Left cardiac atrium (tissue), 4 donors: ENCODE results near the gene ASH1L. TPM values are rescaled to one million over a fixed set of nuclear protein-coding genes. Genes with fewer than 3 reads are reported as not detected.
"Not testable (repeated sequence)": the region's sequence is repeated elsewhere in the genome, so short reads cannot be mapped to it uniquely, and the experiment has no call there.

Experiments used
- ATAC-seq, 2 donors: fragments of 200-7000 bp; cut with Tn5 transposase; one replicate each; pipeline ENCODE4 v1.9.1; 2020; ENCODE audit warnings: mild to moderate bottlenecking in 2 of 2, moderate library complexity in 2 of 2
- DNase-seq: peaks from one replicate; pipeline ENCODE4 v3.0.0-alpha.2; 2020
- intact Hi-C, 2 donors: fragments of 100-400 bp; cut with DNase I; formaldehyde crosslinking; loops; one replicate each; pipeline versions ENCODE4 v1.14.1 to v1.15.1; 2022 to 2023
- long read RNA-seq: library from polyadenylated mRNA; unstranded; transcript quantifications from one replicate; pipeline ENCODE4 v2.0.0, GENCODE V29; 2021
- total RNA-seq, 2 donors: library from RNA; stranded (reverse); fragmentation: NEBNext Ultra II Directional; extraction: Animal tissue kit (Norgen Biotek cat#: 25700); gene quantifications; one replicate each; pipeline ENCODE4 v1.2.1, GENCODE V29; 2021
- donor health status: DM: no; HTN: yes; CAD: no.
- donor health status: DM: no; HTN: yes; CAD: no; lungs with severe emphysema.
- donor health status: DM: yes; HTN: yes; CAD: no.
- donor health status: Dilated cardiomyopathy.

The ASH1L gene, protein sequence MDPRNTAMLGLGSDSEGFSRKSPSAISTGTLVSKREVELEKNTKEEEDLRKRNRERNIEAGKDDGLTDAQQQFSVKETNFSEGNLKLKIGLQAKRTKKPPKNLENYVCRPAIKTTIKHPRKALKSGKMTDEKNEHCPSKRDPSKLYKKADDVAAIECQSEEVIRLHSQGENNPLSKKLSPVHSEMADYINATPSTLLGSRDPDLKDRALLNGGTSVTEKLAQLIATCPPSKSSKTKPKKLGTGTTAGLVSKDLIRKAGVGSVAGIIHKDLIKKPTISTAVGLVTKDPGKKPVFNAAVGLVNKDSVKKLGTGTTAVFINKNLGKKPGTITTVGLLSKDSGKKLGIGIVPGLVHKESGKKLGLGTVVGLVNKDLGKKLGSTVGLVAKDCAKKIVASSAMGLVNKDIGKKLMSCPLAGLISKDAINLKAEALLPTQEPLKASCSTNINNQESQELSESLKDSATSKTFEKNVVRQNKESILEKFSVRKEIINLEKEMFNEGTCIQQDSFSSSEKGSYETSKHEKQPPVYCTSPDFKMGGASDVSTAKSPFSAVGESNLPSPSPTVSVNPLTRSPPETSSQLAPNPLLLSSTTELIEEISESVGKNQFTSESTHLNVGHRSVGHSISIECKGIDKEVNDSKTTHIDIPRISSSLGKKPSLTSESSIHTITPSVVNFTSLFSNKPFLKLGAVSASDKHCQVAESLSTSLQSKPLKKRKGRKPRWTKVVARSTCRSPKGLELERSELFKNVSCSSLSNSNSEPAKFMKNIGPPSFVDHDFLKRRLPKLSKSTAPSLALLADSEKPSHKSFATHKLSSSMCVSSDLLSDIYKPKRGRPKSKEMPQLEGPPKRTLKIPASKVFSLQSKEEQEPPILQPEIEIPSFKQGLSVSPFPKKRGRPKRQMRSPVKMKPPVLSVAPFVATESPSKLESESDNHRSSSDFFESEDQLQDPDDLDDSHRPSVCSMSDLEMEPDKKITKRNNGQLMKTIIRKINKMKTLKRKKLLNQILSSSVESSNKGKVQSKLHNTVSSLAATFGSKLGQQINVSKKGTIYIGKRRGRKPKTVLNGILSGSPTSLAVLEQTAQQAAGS (N-terminal part only)
- 10 to 100 TPM; 40.6 to 45.9 TPM for total RNA-seq
- long read RNA-seq, partial matches to known transcripts, result 17 of 29 reads
- long read RNA-seq, other reads (novel, unspliced or antisense), result 12 of 29 reads

DNA sequence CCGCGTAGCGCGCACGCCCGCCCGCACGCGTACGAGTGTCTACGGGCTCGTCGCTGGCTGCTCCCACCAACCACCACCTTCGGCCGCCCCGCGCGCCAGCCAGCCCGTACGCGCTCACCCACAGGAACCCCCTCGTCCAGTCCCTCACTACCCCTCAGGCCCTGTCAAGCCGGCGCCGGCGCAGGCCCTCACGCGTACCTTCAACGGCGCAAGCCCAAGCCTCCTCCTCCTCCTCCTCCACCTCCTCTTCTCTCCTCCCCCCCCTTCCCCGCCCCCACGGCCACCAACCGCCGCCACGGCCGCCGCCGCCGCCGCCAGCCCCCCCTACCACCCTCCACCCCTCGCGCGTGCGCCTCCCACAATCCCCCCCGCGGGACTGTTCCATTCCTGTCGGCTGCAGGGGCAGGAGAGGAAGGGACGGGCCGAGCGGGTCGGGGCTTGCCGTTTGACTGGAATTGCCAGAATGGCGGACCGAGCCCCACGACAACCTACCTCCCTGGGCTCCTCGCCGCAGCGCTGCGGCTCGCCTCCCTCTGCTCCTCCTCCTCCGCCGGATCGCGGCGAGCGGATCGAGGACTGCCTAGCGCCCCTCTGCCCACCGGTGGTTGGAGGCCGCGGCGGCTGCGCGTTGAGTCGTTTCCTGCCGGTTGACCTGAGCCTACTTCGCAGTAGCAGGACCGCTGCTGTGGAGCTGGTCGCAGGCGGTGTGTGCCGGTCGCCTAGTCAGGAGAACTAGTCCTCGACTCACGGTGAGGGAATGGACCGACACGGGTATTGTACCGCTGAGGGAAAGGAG lies at the start of gene ASH1L:
Gene ASH1L, minus strand, starts transcription at position 223 of the 796 bp plus-strand sequence. CDS start 41,284 bp downstream, outside the sequence.
- DNase-seq (peak; percentile 93), ATAC-seq (peak; percentile 96)
- intact Hi-C loops, result no loop called here

DNA sequence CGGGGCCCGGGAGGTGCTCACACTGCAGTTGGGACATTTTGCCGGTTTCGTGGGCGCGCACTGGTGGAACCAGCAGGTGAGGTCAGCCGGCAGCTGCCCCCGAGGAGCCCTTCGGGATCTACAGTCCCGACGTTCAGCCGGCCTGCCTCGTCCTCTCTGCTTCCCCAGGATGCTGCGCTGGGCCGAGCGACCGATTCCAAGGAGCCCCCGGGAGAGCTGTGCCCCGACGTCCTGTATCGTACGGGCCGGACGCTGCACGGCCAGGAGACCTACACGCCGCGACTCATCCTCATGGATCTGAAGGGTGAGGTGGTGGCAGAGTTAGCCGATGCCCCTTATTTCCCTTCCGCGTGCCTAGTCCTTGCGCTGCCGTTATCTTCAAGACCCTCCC lies 47.6 kb upstream of the ASH1L start:
- intact Hi-C loops, DNase-seq: not testable (repeated sequence)
- peak; percentile 32 to 58 for ATAC-seq

DNA sequence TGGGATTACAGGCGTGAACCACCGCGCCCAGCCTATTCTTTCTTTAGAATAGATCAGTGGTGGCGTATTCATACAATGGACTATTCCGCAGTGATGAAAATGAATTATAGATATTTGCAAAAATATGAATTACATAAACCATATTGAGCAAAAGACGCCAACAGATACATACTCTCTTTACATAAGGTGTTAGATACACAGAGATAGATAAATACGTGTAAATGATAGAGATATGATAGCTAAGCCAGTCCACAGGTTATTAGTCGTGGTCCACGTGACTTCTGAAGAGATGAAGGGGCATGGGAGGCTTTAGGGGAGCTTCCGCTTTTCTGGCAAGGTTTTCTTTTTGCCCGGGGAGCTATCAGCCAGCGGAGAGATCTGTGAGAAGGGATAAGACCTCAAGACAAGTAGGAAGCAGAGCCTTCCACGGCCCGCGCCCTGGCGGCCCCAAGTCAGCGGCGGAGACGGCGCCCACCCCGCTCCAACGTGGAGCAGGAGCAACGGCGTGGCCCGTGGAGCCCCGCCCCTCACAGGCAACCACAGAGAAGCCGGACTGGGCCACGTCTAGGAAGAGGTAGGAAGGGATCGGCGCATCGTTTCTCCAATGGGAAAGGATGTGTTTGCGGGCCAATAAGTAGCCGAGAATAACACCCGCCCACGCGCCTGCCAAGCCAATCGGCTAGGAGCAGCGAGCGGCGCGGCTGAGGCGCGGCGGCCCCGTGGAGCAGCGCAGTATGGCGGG lies 47.1 kb upstream of the ASH1L start, which contains the start of gene MSTO1:
Gene MSTO1, plus strand, starts transcription at position 704 of the 742 bp plus-strand sequence. Its CDS starts 31 bp downstream, at position 735.
- ATAC-seq, result peak; percentile 98 to 99
- intact Hi-C loops, result no loop called here
- peak; percentile 99 for DNase-seq

DNA sequence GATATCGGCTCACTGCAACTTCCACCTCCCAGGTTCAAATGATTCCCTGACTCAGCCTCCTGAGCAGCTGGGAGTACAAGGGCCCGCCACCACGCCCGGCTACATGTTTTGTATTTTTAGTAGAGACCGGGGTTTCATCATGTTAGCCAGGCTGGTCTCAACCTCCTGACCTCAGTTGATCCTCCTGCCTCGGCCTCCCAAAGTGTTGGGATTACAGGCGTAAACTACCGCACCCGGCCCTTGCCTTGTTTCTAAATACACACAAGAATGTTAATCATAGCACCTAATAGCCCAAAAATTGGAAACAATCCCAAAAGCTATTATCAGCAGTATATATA lies 46.3 kb upstream of the ASH1L start:
- no peak for ATAC-seq
- intact Hi-C loops, result no loop called here
- no peak for DNase-seq

DNA sequence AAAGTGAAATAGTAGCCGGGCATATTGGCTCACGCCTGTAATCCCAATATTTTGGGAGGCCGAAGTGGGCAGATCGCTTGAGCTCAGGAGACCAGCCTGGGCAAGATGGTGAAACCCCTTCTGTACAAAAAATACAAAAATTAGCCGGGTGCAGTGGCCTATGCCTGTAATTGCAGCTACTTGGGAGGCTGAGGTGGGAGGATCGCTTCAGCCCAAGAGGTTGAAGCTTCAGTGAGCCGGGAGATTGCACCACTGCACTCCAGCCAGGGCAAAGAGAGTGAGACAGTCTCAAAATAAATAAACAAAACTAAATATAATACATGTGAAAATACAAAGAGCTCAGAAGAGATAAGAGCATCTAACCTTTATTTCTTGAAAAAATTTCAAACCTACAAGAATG lies 45.1 kb upstream of the ASH1L start:
- no peak for ATAC-seq
- no peak for DNase-seq
- intact Hi-C loops, result no loop called here

DNA sequence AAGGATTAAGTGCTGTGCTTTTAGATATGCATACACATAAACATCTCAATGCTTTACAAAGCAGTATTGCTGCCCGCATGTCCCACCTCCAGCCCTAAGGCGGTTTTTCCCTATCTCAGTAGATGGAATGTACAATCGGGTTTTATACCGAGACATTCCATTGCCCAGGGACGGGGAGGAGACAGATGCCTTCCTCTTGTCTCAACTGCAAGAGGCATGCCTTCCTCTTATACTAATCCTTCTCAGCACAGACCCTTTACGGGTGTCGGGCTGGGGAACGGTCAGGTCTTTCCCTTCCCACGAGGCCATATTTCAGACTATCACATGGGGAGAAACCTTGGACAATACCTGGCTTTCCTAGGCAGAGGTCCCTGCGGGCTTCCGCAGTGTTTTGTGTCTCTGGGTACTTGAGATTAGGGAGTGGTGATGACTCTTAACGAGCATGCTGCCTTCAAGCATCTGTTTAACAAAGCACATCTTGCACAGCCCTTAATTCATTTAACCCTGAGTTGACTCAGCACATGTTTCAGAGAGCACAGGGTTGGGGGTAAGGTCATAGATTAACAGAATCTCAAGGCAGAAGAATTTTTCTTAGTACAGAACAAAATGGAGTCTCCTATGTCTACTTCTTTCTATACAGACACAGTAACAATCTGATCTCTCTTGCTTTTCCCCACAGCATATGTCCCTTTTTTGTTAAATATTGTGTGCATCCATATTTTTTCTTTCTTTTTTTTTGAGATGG lies 37.4 kb upstream of the ASH1L start:
- intact Hi-C loops, ATAC-seq, DNase-seq: not testable (repeated sequence)

DNA sequence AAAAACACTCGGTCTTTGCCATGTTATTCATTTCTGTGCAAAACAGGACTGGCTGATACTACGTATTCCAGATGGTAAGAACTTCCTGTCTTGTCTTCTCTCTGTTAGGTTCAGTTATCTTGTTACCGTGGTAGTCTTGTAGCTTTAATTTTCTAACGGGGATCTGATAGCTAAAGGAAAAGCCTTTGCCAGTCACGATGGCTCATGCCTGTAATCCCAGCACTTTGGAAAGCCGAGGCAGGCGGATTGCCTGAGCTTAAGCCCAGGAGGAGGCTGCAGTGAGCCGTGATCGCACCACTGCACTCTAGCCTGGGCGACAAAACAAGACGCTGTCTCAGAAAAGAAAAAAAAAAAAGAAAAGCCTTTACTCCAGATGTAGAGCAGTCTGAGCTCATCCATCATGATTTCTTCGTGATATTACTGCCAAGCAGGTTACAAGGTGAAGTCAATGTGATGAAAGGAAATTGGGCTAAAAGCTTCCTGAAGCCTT lies 36.3 kb upstream of the ASH1L start:
- intact Hi-C loops, result no loop called here
- ATAC-seq (peak; percentile 68 to 87), DNase-seq (peak; percentile 40)

DNA sequence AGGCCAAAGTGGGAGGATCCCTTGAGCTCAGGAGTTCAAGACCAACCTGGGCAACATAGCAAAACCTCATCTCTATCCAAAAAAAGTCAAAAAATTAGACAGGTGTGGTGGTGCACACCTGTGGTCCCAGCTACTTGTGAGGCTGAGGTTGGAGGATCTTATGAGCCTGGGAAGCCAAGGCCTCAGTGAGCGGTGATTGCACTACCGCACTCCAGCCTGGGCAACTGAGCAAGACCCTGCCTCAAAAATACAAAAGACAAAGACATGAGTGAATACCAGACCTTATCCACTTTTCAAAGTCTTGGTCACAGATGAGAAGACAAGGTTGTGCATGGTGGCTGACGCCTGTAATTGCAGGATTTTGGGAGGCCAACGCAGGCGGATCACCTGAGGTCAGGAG lies 34.3 kb upstream of the ASH1L start:
- intact Hi-C loops, result no loop called here
- ATAC-seq (no peak), DNase-seq (no peak)

DNA sequence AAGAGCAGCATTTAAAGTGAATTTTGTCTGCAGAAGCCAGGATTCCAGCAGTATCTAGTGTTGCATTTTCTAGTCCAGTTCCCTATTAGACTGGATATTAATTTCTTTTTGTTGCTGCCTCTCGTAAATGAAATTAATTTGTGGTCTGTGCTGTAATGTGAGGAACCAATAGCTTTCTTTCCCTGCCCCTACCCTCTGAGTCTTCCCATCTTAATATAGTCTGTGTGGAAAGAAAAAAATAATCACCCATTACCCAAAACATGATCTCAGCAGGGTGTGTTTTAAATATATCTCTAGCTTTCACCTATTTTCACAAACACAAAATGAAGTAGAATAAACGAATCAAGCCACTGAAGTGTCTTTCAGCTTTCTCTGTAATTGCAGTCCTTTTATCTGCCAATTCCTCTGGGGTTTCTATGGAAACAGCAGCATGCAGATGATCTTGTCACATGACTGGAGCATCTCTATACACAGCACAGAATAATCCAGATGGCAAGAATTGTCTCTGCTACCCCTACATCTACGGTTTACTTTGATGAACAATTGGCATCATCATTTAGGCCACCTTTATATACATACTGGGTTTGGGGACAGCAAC lies 33.4 kb upstream of the ASH1L start:
- intact Hi-C loops, DNase-seq, ATAC-seq: not testable (repeated sequence)

DNA sequence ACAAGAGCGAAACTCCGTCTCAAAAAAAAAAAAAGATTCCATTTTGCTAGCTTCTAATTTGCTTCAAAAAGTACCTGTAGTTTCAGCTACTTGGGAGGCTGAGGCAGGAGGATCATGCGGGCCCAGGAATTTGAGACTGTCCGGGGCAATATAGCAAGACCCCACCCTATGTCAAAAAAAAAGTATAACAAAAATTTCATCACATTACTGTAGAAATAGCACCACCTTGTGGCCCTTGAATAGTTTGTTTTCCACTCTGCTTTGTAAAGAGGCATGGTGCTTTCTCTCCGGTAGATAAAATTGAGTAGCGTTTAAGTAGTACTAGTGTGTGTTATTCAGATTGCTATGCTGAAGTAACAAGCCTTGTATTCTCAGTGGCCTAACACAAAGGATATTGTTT lies 29.2 kb upstream of the ASH1L start:
- DNase-seq (no peak), ATAC-seq (peak; percentile 47 to 55)
- intact Hi-C loops, result loop anchor here (5.0 kb wide), 1 partner anchor 339 kb away; no protein-coding TSS in a partner anchor

DNA sequence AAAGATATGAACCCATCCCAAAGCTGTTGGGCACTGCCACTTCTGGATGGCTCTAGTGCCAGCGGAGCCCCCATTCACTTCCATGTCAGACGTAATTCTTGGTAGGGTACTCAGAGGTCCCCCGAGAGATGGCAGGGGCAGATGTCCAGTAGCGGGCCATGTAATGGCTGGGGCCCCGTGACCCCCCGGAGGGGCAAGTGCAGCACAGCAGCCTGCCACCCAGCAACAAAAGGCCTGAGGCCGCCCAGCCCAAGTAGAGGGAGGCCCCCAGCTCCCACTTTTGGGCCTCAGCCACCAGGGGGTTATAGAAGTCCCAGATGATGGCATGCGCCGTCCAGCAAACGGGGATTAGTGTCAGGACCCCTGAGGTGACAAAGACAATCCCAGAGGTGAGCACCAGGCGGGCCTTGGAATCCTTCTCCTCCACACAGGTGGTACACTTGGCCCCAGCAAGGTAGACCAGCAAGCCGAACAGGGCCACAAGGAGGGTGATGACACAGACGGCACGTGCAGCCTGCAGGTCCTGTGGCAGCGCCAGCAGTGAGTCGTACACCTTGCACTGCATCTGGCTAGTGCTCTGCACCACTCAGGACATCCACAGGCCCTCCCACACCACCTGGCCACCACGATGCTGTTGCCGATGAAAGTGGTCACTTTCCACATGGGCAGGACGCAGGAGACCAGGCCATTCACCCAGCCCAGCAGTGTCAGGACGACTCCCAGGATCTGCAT lies 28.1 kb upstream of the ASH1L start:
- intact Hi-C loops, result loop anchor here (5.0 kb wide), 1 partner anchor 338 kb away; no protein-coding TSS in a partner anchor
- ATAC-seq, DNase-seq: not testable (repeated sequence)

DNA sequence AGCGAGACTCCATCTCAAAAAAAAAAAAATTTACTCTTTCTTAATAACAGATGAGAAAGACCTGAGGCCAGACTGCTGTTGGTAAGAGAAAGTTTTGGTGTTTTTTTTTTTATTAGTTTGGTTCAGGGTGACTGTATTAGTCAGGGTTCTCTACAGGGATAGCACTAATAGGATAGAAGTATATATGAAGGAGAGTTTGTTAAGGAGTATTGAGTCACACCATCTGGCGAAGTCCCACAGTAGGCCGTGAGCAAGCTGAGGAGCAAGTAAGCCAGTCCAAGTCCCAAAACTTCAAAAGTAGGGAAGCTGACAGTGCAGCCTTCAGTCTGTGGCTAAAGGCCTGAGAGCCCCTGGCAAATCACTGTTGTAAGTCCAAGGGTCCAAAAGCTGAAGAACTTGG lies 26.7 kb upstream of the ASH1L start:
- DNase-seq, intact Hi-C loops, ATAC-seq: not testable (repeated sequence)

DNA sequence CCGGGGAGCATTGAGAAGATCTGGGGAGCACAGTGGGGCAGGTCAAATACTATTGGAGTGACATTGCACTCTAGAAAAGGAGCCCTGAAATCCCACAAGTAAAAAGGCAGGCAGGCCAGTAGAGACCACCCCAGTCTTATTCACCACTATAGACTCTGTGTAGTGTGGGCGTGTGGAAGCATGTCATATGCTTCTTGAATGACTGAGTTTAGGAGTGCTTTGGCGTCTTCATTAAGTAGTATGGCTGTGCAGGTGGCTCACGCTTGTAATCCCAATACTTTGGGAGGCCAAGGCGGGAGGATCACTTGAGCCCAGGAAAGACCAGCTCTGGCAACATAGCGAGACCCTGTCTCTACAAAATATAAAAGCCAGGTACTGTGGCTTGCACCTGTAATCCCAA lies 21.2 kb upstream of the ASH1L start:
- intact Hi-C loops, ATAC-seq, DNase-seq: not testable (repeated sequence)

DNA sequence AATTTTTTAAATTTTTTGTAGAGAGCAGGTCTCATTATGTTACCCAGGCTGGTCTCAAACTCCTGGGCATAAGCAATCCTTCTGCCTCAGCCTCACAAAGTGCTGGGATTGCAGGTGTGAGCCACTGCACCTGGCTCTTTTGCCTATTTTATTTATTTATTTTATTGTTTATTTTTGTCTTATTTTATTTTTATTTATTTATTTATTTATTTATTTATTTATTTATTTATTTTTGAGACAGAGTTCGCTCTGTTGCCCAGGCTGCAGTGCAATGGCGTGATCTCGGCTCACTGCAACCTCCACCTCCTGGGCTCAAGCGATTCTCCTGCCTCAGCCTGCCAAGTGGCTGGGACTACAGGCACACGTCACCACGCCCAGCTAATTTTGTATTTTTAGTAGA lies 13.0 kb upstream of the ASH1L start:
- ATAC-seq, intact Hi-C loops: not testable (repeated sequence)

DNA sequence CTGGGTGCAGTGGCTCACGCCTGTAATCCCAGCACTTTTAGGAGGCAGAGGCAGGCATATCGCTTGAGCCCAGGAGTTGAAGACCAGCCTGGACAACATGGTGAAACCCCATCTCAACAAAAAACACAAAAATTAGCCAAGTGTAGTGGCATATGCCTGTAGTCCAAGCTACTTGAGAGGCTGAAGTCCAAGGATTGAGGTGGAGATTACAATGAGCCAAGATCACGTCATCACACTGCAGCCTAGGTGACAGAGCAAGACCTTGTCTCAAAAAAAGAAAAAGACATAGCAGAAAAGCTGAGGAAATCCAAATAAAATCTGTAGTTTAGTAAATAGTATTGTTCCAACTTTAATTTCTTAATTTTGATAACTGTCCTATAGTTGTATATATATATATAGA lies 11.5 kb upstream of the ASH1L start:
- DNase-seq (no peak), ATAC-seq (no peak)
- intact Hi-C loops, result no loop called here

More for the DNA sequence above, 13.0 kb upstream of the ASH1L start:
- not testable (repeated sequence) for DNase-seq

DNA sequence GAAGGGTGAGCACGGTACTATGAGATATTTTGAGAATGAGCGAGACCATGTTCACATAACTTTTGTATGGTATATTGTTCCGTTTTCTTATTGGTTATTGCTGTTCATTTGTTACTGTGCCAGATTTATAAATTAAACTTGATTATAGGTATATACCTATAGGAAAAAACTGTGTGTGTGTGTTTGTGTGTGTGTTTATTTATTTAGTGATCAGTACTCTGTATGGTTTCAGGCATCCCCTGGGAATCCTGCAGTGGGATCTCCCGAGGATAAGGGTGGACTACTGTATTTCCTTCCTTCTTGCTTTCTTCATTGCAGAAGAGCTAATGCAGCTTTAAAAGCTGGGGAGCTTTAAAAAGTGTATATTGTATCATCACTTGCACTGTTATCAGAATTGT lies 8.0 kb upstream of the ASH1L start:
- intact Hi-C loops, result no loop called here
- ATAC-seq (no peak), DNase-seq (no peak)
